ENCODE results near the gene MADD.

MADD gene

GRCh38 chr11:47270331-47271271 lies 668 bp downstream of the MADD start:
- peak overlapping the region; percentile 65 for H3K27ac Mint-ChIP-seq (ENCODE audit: low read depth)
- peaks cover 22% of the 10 kb centered on the region for H3K36me3 Mint-ChIP-seq (ENCODE audit: insufficient read depth)
- peaks cover 42% of the 10 kb centered on the region for H3K4me1 Mint-ChIP-seq

GRCh38 chr11:47271328-47271727 lies 1.4 kb downstream of the MADD start:
- H3K27ac Mint-ChIP-seq (ENCODE audit: low read depth), result peak overlapping the region; percentile 65
- H3K4me3 Mint-ChIP-seq, result peak overlapping the region; percentile 69
- no peak for DNase-seq (ENCODE audit: low spot score in 2 of 2)
- H3K9me3 Mint-ChIP-seq, result no peaks in the 10 kb centered on the region
- peaks cover 28% of the 10 kb centered on the region for H3K36me3 Mint-ChIP-seq (ENCODE audit: insufficient read depth)
- H3K27me3 Mint-ChIP-seq, result no peaks in the 10 kb centered on the region
- peaks cover 48% of the 10 kb centered on the region for H3K4me1 Mint-ChIP-seq
- no peak for ATAC-seq (replicated peaks; ENCODE audit: extremely low read depth, poor library complexity, severe bottlenecking)

More at GRCh38 chr11:47270331-47271271, 668 bp downstream of the MADD start:
- H3K9me3 Mint-ChIP-seq, result no peaks in the 10 kb centered on the region
- H3K4me3 Mint-ChIP-seq, result peak overlapping the region; percentile 69
- H3K27me3 Mint-ChIP-seq, result no peaks in the 10 kb centered on the region
- ATAC-seq (replicated peaks; ENCODE audit: extremely low read depth, poor library complexity, severe bottlenecking) (peak; percentile 24), DNase-seq (ENCODE audit: low spot score in 2 of 2) (peak; percentile 27 to 54)

- Mint-ChIP-seq H3K27ac (ENCODE audit: low read depth) (peak overlapping the region; percentile 65), H3K4me3 (peak overlapping the region; percentile 28), H3K4me1 (peaks cover 50% of the 10 kb centered on the region), H3K9me3 (no peaks in the 10 kb centered on the region), H3K27me3 (no peaks in the 10 kb centered on the region), H3K36me3 (ENCODE audit: insufficient read depth) (peaks cover 36% of the 10 kb centered on the region)
- ATAC-seq (replicated peaks; ENCODE audit: extremely low read depth, poor library complexity, severe bottlenecking), result no peak
- no peak for DNase-seq (ENCODE audit: low spot score in 2 of 2)
Observed at GRCh38 chr11:47271961-47272661, 2.2 kb downstream of the MADD start.

GRCh38 chr11:47272706-47273105 lies 2.8 kb downstream of the MADD start:
- no peaks in the 10 kb centered on the region for H3K27me3 Mint-ChIP-seq

GRCh38 chr11:47274495-47275235 lies 4.7 kb downstream of the MADD start:
- Mint-ChIP-seq H3K9me3 (no peaks in the 10 kb centered on the region), H3K36me3 (ENCODE audit: insufficient read depth) (peaks cover 47% of the 10 kb centered on the region), H3K27ac (ENCODE audit: low read depth) (no peak overlapping the region), H3K4me3 (no peak overlapping the region), H3K27me3 (no peaks in the 10 kb centered on the region), H3K4me1 (peaks cover 35% of the 10 kb centered on the region)
- no peak for DNase-seq (ENCODE audit: low spot score in 2 of 2)
- no peak for ATAC-seq (replicated peaks; ENCODE audit: extremely low read depth, poor library complexity, severe bottlenecking)

More at GRCh38 chr11:47272706-47273105, 2.8 kb downstream of the MADD start:
- H3K9me3 Mint-ChIP-seq, result no peaks in the 10 kb centered on the region
- no peak for ATAC-seq (replicated peaks; ENCODE audit: extremely low read depth, poor library complexity, severe bottlenecking)
- peaks cover 41% of the 10 kb centered on the region for H3K36me3 Mint-ChIP-seq (ENCODE audit: insufficient read depth)
- peak overlapping the region; percentile 65 for H3K27ac Mint-ChIP-seq (ENCODE audit: low read depth)
- peaks cover 50% of the 10 kb centered on the region for H3K4me1 Mint-ChIP-seq
- no peak for DNase-seq (ENCODE audit: low spot score in 2 of 2)
- peak overlapping the region; percentile 28 for H3K4me3 Mint-ChIP-seq

- no peak overlapping the region for H3K27ac Mint-ChIP-seq (ENCODE audit: low read depth)
- H3K36me3 Mint-ChIP-seq (ENCODE audit: insufficient read depth), result peaks cover 64% of the 10 kb centered on the region
- peaks cover 20% of the 10 kb centered on the region for H3K4me1 Mint-ChIP-seq
- no peak for DNase-seq (ENCODE audit: low spot score in 2 of 2)
- no peak overlapping the region for H3K4me3 Mint-ChIP-seq
- H3K9me3 Mint-ChIP-seq, result no peaks in the 10 kb centered on the region
- H3K27me3 Mint-ChIP-seq, result no peaks in the 10 kb centered on the region
- ATAC-seq (replicated peaks; ENCODE audit: extremely low read depth, poor library complexity, severe bottlenecking), result no peak
Observed at GRCh38 chr11:47276923-47277322, 7.0 kb downstream of the MADD start.

- no peak overlapping the region for H3K4me3 Mint-ChIP-seq
- peaks cover 9% of the 10 kb centered on the region for H3K4me1 Mint-ChIP-seq
- H3K9me3 Mint-ChIP-seq, result no peaks in the 10 kb centered on the region
- ATAC-seq (replicated peaks; ENCODE audit: extremely low read depth, poor library complexity, severe bottlenecking) (no peak), DNase-seq (ENCODE audit: low spot score in 2 of 2) (no peak)
- H3K36me3 Mint-ChIP-seq (ENCODE audit: insufficient read depth), result peaks cover 71% of the 10 kb centered on the region
- no peak overlapping the region for H3K27ac Mint-ChIP-seq (ENCODE audit: low read depth)
- no peaks in the 10 kb centered on the region for H3K27me3 Mint-ChIP-seq
Observed at GRCh38 chr11:47278058-47278457, 8.1 kb downstream of the MADD start.

GRCh38 chr11:47278769-47279168 lies 8.8 kb downstream of the MADD start:
- Mint-ChIP-seq H3K9me3 (no peaks in the 10 kb centered on the region), H3K27ac (ENCODE audit: low read depth) (no peak overlapping the region), H3K4me3 (no peak overlapping the region), H3K4me1 (peaks cover 8% of the 10 kb centered on the region), H3K36me3 (ENCODE audit: insufficient read depth) (peaks cover 78% of the 10 kb centered on the region), H3K27me3 (no peaks in the 10 kb centered on the region)
- ATAC-seq (replicated peaks; ENCODE audit: extremely low read depth, poor library complexity, severe bottlenecking) (no peak), DNase-seq (ENCODE audit: low spot score in 2 of 2) (no peak)

- Mint-ChIP-seq H3K27me3 (no peaks in the 10 kb centered on the region), H3K4me1 (peaks cover 8% of the 10 kb centered on the region), H3K4me3 (no peak overlapping the region), H3K9me3 (no peaks in the 10 kb centered on the region), H3K36me3 (ENCODE audit: insufficient read depth) (peaks cover 82% of the 10 kb centered on the region), H3K27ac (ENCODE audit: low read depth) (no peak overlapping the region)
- ATAC-seq (replicated peaks; ENCODE audit: extremely low read depth, poor library complexity, severe bottlenecking) (no peak), DNase-seq (ENCODE audit: low spot score in 2 of 2) (no peak)
Observed at GRCh38 chr11:47280099-47280498, 10.2 kb downstream of the MADD start.

- no peak for ATAC-seq (replicated peaks; ENCODE audit: extremely low read depth, poor library complexity, severe bottlenecking)
- Mint-ChIP-seq H3K27me3 (no peaks in the 10 kb centered on the region), H3K27ac (ENCODE audit: low read depth) (no peak overlapping the region), H3K36me3 (ENCODE audit: insufficient read depth) (peaks cover 84% of the 10 kb centered on the region), H3K4me3 (no peak overlapping the region), H3K4me1 (peaks cover 11% of the 10 kb centered on the region), H3K9me3 (no peaks in the 10 kb centered on the region)
- DNase-seq (ENCODE audit: low spot score in 2 of 2), result no peak
Observed at GRCh38 chr11:47280860-47281259, 10.9 kb downstream of the MADD start.

- ATAC-seq (replicated peaks; ENCODE audit: extremely low read depth, poor library complexity, severe bottlenecking) (no peak), DNase-seq (ENCODE audit: low spot score in 2 of 2) (no peak)
- H3K4me3 Mint-ChIP-seq, result no peak overlapping the region
- H3K9me3 Mint-ChIP-seq, result no peaks in the 10 kb centered on the region
- H3K27ac Mint-ChIP-seq (ENCODE audit: low read depth), result no peak overlapping the region
- peaks cover 5% of the 10 kb centered on the region for H3K4me1 Mint-ChIP-seq
- H3K27me3 Mint-ChIP-seq, result no peaks in the 10 kb centered on the region
- H3K36me3 Mint-ChIP-seq (ENCODE audit: insufficient read depth), result peaks cover 86% of the 10 kb centered on the region
Observed at GRCh38 chr11:47282462-47282861, 12.5 kb downstream of the MADD start.

- DNase-seq (ENCODE audit: low spot score in 2 of 2), result no peak
- Mint-ChIP-seq H3K36me3 (ENCODE audit: insufficient read depth) (peaks cover 87% of the 10 kb centered on the region), H3K9me3 (no peaks in the 10 kb centered on the region), H3K27me3 (no peaks in the 10 kb centered on the region), H3K4me3 (no peak overlapping the region), H3K27ac (ENCODE audit: low read depth) (no peak overlapping the region), H3K4me1 (peaks cover 5% of the 10 kb centered on the region)
- no peak for ATAC-seq (replicated peaks; ENCODE audit: extremely low read depth, poor library complexity, severe bottlenecking)
Observed at GRCh38 chr11:47284151-47284550, 14.2 kb downstream of the MADD start.
